ENCODE data around the gene NDUFB11.

The NDUFB11 gene

DNA sequence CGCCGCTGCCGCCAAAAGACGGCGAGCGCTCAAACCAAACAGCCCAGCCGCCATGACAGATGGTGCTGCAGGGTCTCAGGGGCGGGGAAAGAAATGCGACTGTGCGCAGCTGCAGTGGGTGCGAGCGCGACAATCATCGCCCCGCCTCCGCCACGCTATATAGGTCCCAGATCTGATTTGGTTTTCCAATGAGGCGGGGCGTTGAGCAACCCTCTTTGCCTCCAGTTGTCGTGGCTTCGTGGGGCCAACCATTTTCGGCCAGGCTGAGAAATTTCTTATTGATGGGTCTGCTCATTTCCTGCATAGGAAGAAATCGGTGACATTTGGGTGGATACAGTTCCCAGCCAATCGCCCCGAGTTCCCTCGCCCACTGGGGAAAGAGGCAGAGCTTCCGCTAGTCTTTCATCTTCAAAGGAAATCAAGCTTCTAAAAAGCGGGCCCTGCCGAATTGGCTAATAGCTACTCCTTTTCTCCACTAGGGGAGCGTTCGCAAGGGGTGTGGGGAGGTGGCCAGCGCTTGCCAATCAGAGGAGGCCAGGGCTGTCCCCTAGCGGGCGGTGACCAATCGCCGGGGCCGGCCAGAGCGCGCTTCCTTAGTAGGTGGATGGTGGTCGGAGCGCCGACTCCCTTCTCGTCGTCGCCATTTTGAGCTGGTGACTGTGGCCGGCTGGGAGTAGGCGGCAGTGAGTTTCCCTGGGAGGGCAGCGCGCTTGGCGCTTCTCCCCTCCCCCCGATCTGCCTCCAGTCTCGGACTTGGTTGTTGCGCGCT is at the start of gene NDUFB11, which contains the start of gene RBM10:
NDUFB11 (minus strand) TSS at position 77 of the 769 bp plus-strand sequence; CDS start at position 54, 23 bp downstream.
RBM10 (plus strand) TSS at position 596 of the 769 bp plus-strand sequence. CDS start 2,261 bp downstream, outside the sequence.
- peak; percentile 77 to 82 for DNase-seq

DNA sequence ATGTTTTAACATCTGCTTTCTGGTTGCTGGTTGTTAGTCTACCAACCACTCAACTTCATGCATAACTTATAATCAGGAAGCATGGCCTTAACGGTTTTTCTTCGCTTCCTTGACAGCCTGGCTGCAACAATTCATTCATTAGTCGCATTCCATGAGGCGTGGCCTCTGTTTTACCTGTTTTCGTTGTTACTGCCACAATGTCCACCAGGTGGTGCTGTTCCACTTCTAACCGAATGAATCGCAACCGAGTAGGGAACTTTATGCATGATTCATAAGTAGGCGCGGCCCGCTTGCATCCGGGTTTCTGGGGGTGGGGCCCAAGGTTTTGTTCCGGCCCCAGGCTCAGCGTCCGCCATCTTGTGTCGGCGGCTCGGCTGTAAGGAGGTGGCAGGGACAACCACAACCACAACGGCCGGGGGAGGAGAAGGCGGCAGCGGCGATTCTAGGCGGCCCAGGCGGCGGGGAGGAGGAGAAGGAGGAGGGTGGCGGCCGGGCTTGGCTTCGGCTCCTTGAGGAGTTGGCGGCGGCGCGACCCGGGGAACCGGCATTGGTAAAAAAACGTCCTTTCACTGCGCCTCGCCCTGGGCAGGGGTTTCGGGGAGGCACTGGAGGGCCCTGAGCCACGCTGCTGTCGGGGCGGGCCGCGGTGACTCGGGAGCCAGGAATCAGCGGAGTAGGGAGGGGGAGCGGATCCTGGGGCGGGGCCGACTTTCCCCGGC is 49.1 kb upstream of the NDUFB11 start, which contains the start of gene UBA1:
UBA1 (plus strand) TSS at position 355 of the 719 bp plus-strand sequence. CDS start 4,974 bp downstream, outside the sequence.
- DNase-seq = peak; percentile 85 to 87

DNA sequence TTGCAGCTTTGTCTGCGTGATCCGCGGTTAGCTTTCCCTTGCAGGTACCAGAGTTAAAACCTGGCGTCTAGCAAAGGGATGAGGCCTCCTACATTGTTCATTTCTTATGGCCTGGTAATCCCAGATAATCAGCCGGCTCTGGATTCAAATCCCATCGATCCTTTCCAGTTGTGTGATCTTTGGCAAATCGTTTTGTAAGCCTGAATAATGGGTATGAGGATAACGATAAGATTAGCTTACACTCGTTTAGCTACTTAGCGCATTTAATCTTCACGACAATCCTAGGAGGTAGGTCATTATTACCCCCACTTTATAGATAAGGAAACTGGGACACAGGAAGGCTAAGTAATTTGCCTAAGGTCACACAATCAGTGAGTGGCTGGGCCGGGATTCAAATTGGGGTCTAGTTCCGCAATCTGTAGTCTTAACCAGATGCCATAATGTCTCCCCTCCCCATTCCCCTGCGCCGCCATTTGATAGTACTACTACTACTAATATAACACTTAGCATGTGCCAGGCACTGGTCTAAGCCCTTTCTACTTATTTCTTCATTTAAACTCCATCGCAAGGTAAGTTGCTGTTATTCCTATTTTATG is 47.4 kb upstream of the NDUFB11 start:
- DNase-seq = peak; percentile 3 to 14

DNA sequence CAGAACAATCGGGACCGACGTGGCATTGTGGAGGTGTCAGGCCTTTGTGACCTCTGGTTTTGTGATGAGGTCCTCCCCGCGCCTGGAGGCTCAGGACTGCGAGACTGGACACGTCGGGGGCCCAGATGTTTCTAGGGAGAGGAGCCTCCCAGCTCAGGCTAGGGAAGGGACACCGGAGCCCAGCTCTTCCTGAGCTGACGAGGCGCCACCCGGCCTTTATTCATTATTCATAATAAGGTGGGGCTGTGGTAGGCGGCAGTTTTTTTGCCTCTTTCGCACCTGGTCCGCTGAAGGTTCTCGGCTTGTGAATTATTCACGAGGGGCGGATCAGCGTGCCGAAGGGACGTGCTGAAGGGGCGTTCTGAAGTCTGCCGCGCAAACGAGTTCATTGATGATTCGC is 46.8 kb upstream of the NDUFB11 start:
- no peak for DNase-seq

DNA sequence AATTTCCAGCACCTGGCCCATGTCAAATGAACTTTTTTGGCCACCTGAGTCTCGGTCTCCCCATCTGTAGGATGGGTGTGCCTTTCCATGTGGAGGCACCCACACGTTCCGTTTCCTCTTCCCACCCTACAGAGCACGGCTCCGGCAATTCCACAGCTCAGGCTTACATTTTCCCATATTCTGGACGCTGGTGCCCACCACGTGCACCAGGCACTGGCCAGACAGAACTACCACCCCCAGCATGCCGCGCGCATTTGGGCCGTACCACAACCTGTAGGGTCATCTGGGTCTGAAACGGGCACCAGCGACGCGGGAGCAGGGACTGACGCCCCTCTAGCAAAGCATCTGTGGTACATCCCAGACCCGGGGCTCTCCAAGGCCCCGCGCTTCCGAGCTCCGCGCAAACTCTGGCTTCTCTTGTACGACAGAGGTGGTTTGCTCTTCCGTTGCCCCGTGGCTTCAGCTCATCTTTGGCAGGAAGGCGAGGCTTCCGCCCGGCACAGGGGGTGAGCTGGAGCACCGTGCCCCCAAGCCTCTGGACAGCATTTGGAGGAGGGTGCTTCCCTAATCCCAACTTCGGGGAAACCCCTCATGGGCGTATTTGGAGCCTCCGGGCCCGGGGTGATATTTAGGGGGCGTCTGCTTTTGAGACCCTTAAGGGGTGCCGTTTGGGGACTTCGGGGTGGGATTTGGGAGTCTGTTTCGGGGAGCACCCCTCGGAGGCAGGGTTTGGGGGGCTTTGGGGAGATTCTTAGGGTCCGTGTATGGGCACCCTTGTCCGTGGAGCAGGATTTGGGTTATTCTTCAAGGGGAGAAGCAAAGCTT is 46.2 kb upstream of the NDUFB11 start:
- DNase-seq = peak; percentile 65 to 68

DNA sequence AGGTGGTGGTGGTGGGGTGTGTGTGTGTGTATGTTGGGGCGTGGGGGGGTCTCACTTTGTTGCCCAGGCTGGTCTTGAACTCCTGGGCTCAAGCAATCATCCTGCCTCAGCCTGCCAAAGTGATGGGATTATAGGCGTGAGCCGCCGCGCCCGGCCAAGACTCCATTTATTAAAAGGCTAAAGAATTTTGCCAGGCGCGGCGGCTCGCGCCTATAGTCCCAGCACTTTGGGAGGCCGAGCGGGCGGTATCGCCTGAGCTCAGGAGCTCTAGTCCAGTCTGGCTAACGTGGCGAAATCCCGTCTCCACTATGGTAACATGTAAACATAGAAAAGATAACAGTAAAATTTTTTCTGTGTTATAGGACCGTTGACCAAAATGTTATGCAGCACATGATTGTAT is 45.4 kb upstream of the NDUFB11 start:
- no peak for DNase-seq

DNA sequence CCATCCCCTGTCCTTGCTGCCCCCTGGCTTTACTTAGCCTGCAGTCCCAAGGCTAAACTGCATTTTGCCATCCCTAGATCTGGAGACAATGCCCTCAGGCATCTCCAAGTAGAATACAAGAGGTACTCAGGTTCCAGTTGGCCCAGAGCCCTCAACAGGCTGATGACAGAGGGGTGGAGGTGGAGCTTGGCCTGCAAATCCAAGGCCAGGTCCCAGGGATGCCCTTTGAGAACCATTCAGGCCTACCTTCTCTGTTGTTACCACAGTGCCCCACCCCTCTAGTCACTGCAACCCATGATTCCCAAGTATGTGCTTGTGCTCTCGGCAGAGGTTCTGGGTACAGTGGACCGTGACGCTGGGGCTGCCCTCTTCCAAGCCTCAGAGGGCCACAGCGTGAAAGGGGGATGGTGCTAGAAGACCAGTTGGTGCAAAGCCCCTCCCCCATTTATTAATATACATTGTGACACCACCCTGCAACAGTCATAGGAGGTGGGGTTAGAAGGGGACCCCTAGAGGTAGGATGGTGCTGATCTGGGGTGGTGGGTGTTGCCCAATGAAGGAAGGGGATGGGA is 42.7 kb upstream of the NDUFB11 start:
- no peak for DNase-seq

DNA sequence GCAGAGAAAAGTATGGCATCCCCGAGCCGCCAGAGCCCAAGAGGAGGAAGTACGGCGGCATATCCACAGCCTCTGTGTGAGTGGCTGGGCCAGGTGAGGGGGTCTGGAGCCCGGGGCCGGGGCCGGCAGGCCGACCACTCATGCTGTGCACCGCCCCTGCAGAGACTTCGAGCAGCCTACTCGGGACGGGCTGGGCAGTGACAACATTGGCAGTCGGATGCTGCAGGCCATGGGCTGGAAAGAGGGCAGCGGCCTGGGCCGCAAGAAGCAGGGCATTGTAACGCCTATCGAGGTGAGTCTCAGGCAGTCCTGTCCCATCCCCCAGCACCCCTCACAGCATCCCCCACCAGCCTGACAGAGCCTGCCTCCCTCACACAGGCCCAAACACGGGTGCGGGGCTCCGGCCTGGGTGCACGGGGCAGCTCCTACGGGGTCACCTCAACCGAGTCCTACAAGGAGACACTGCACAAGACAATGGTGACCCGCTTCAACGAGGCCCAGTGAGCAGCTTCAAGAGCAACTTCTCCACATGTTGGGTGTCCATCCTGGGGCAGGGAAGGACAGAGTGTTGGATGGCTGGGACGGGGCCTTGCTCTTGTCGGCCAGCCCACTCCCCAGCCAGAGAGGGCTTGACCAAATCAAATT is 41.7 kb upstream of the NDUFB11 start:
- DNase-seq = no peak

DNA sequence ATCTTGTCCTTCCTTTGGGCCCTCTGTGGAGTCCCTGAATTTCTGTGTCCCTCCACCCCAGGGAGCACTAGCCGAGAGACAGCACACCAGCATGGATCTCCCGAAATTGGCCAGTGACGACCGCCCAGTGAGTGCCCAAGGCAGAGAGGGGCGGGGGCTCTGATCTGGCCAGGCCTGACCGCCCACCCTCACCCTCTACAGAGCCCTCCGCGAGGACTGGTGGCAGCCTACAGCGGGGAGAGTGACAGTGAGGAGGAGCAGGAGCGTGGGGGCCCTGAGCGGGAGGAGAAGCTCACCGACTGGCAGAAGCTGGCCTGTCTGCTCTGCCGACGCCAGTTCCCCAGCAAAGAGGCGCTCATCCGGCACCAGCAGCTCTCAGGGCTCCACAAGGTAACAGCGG is 40.7 kb upstream of the NDUFB11 start:
- no peak for DNase-seq

DNA sequence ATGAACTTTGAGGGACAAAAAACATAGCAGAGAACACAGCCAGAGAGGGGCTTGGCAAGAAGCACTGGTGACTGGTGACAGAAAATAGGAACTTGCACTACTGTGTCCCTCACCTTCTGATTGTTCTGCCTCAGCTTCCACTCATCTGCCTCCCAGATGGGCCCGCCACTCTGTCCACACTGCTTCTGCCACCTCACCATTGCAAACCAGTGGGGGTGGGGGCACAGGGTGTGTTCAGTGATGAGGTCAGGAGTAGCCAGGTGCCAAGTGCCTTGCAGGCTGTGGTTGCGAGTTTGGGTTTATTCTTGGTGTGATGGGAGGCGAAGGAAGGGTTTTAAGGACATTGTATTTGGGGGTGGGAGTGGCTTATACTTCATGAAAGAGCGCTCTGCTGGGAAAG is 40.0 kb upstream of the NDUFB11 start:
- no peak for DNase-seq

DNA sequence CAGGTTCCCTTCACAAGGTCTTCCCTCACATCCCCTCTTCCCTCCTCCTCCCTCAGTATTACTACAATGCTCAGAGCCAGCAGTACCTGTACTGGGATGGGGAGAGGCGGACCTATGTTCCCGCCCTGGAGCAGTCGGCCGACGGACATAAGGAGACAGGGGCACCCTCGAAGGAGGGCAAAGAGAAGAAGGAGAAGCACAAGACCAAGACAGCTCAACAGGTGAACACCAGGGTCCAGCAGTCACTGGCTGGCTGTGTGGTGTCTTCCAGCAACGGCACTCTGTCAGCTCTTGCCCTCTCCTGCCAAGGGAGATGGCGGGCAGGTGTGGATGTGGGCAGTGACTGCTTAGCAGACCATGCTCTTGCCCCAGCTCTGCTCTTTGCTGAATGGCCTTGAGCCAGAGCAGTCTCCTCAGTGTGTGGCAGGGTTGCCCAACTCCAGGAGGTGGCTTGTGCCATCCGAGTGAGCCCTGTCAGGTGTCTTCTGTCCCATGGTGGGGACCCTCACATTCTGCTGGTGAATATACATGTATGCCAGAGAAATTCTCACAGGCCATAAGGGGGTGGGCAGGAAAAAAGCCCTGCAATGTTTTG is 37.7 kb upstream of the NDUFB11 start:
- no peak for DNase-seq

DNA sequence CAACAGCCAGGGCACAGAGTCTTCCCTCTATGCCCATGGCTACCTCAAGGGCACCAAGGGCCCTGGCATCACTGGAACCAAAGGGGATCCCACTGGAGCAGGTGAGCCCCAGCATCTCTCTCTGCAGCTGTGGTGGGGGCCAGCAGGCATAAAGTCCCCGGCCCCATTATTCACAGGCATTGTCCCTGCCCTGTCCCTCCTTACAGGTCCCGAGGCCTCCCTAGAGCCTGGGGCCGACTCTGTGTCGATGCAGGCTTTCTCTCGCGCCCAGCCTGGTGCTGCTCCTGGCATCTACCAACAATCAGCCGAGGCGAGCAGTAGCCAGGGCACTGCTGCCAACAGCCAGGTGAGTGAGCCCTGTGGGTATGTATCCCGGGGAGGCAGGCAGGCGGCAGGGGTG is 36.8 kb upstream of the NDUFB11 start:
- DNase-seq = no peak

DNA sequence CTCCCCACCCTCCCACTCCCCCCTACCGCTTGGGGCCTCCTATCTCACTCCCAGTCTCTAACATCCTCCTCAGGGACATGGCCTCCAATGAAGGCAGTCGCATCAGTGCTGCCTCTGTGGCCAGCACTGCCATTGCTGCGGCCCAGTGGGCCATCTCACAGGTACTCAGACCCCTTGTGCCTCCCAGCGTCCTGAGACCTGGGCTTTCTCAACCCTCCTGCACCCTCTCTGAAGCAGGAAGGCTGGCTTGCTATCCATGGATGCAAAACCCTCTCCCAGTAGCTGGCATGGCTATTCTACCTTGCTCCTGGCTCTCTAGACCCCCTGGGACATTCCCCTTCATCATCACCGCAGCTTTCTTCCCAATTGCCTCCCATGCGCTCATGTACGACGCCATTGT is 35.8 kb upstream of the NDUFB11 start:
- DNase-seq = no peak

DNA sequence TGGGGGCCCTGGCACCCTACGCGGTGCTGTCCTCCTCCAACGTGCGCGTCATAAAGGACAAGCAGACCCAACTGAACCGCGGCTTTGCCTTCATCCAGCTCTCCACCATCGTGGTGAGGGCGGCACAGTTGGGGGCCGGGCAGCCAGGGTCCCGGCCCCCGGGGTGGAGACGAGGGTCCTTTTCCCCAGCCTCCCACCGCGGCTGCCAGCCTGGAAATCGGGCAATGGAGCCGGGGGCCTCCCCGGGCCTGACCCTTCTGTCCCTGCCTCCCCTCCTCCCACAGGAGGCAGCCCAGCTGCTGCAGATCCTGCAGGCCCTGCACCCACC is 35.4 kb upstream of the NDUFB11 start:
- DNase-seq = no peak

DNA sequence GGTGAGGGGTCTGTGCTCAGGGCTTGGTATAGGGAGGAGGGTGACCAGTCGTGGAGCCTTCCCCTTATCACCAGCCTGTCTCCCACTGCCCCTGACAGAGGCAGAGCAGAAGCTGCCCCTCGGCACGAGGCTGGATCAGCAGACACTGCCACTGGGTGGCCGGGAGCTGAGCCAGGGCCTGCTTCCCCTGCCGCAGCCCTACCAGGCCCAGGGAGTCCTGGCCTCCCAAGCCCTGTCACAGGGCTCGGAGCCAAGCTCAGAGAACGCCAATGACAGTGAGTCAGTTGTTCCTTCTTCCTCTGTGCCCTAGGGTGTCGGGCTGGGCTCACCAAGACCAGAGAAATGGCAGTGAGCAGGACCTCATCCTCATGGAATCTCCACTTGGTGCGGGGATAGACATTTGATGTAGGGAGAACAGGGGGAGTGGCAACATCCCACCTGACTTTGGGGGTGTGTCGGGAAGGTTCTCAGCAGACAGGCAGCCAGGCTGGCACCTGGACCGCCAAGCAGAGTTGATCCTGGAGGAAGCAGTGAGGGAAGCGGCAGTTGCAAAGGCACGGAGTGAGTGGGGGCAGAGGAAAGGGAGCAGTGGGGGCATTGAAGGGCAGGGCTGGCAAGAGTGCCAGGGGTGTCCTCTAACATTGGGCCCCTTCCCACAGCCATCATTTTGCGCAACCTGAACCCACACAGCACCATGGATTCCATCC is 34.9 kb upstream of the NDUFB11 start:
- no peak for DNase-seq

DNA sequence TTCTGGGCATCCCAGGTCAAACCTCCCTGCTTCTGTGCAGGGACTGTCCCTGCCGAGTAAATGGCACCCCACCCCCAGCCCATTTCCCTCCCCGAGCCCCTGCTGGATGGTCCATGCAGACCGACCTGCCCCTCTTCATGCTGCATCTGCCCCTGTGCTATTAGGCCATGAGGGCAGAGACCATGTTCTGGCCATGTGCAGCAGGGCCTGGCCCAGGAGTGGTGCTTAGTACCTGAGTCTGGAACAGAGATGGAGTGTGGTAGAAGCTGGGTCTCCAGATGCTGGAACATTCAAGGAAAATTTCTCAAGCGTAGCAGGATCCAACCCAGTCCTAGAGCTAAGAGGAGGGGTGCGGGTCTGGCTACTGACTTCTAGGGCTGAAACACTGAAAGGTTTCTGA is 33.8 kb upstream of the NDUFB11 start:
- no peak for DNase-seq

DNA sequence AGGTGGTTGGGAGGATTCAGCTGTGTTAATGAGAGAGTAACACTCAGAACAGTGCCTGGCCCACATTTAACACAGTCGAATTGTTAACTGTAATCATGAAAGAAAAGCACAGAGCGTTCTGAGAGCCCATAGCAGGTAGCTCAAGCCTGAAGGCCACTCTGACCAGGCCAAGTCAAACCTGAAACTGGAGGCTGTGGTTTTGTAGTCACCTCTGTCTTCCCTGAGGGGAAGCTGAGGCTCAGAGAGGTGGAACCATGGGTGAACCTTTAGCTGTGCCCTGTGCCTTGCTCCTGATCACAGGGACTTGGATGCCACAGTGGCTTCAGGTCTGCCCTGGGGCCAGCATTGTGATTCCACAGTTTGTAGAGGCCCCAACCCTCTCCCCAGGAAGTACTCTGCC is 32.6 kb upstream of the NDUFB11 start:
- no peak for DNase-seq

DNA sequence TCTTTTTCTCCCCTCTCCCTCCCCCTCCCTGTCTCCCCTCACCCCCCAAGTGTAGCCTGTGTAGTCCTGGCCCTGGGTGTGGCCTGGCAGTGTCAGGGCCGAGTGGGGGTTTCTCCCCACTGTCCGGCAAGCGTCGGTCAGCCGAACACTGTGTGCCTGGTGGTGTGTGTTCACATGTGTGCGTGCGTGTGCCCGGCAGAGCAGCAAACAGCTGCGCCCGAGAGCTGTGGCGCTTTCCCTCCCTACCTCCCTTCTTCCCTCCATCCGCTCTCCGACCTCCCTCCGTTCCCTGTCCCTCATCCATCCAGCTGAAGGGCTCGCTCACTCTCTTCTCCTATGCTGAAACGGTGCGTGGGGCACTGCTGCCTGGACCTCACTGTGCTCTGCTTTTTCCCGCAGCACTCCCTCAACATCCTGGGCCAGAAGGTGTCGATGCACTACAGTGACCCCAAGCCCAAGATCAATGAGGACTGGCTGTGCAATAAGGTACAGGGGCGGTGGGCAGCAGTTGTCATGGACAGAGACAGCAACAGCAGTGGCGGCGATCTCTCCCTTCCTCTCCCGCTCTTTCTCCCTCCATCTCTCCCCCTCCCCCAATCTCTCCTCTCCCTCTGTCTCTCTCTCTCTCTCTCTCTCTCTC is 31.7 kb upstream of the NDUFB11 start:
- no peak for DNase-seq

DNA sequence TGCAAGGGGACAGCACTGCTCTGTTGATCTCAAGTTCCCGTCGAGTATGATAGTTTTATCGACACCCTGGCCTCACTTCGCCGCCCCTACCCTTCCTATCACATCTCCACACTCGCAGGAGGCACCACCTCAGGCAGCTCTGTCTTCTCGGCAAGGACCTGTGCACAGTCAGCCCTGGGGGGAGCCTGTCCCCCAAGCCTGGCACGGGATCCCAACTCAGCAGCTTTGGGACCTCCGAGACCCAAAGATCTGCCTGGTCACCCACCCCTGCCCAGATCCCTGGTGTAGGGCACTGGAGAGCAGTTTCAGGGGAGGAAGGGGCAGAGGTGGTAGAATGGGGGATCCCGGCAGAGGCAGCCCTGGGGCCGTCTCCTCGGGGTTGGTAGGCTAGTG is 31.1 kb upstream of the NDUFB11 start:
- no peak for DNase-seq

DNA sequence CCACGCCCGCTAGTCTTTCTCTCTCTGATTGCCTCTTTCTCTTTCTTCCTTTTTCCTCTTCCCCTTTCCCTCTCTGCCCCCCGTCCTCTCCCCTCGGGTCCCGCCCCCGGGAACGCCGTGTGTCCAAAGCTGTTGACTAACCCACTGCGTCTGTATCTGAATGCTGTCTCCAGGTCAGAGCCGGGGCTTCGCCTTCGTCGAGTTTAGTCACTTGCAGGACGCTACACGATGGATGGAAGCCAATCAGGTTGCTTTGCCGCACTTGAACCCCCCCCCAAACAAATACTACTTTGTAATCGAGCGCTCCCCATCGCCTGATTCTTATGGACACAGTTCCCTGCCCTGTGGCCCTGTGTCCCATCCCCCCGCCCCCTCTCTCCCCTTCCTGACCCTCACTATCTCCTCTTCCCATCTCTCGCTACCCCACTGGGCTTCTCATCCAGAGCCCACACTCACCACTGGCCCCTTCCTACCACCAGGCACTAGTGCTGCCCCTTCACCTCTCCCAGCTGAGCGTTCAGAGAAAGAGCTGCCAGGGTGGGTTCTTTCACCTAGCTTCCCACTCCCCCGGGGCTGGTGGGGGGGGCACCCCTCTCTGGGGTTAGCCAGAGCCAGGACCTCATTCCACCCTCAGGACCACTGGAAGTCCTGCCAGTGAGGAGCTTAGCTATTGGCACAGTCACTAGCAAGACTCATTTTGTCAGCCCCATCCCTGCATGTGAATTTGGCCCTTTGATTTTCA is 30.5 kb upstream of the NDUFB11 start:
- no peak for DNase-seq
